GM12878 (cell line): ENCODE results near the gene ZNRF3. TPM values are rescaled to one million over a fixed set of nuclear protein-coding genes. Genes with fewer than 3 reads are reported as not detected.

ENCODE experiments used
- ATAC-seq: fragments of 200-7000 bp; cut with Tn5 transposase; 3 replicates; pipeline ENCODE4 v1.9.1; 2020; ENCODE audit warnings: mild to moderate bottlenecking, moderate library complexity
- BruUV-seq: library from RNA; stranded (reverse); fragments of 400-500 nt; replicated peaks from 2 replicates; lab custom pipeline; 2021; lab: Mats Ljungman, UMichigan
- CTCF ChIA-PET: fragments of 300-600 bp; sonication (Branson Sonifier 250); formaldehyde crosslinking; extraction: SDS; loops from one replicate; lab custom pipeline; 2021; ENCODE audit warnings: inconsistent platforms; lab: Yijun Ruan, JAX
- POLR2A ChIA-PET: fragments of 350-600 bp; formaldehyde crosslinking; extraction: SDS; loops from one replicate; lab custom pipeline; 2021; ENCODE audit warnings: inconsistent platforms; lab: Charles Lee
- RAD21 ChIA-PET: fragments of 300-600 bp; sonication (Branson Sonifier 250); formaldehyde crosslinking; loops from one replicate; lab custom pipeline; 2023; ENCODE audit warnings: antibody characterized with exemption; ENCODE audit not compliant: unreplicated experiment; lab: Charles Lee
- SMC1A ChIA-PET: fragments of 300-600 bp; sonication (Branson Sonifier 250); formaldehyde crosslinking; loops from one replicate; lab custom pipeline; 2023; ENCODE audit not compliant: unreplicated experiment, uncharacterized antibody; lab: Charles Lee
- DNase-seq: peaks from one replicate; pipeline ENCODE4 v3.0.0-alpha.2; 2011; ENCODE audit warnings: low read depth, low spot score
- FAIRE-seq: peaks from 3 replicates; lab custom pipeline; 2011; peaks lifted over from hg19 to GRCh38; lab: Jason Lieb, UNC
- H2AFZ ChIP-seq: 2 replicates; pipeline ENCODE4 v1.6.0; 2011; ENCODE audit warnings: low read depth, low read length, control low read depth; ENCODE audit not compliant: control insufficient read depth
- H3K27ac ChIP-seq: 2 replicates; pipeline ENCODE4 v1.5.1; 2011; ENCODE audit warnings: control low read depth; ENCODE audit not compliant: control insufficient read depth, insufficient read depth
- H3K27me3 ChIP-seq, 2 experiments: replicated peaks in 1 of 2; 2 replicates each; pipeline versions ENCODE4 v1.6.0 to v1.6.1; 2011; ENCODE audit warnings: low read length in 1 of 2; ENCODE audit not compliant: control insufficient read depth in 2 of 2, insufficient read depth in 2 of 2
- H3K36me3 ChIP-seq, 2 experiments: 2 replicates each; pipeline ENCODE4 v1.5.1; 2011; ENCODE audit warnings: low read length in 1 of 2; ENCODE audit not compliant: control insufficient read depth in 2 of 2, insufficient read depth in 2 of 2
- H3K4me1 ChIP-seq: 2 replicates; pipeline ENCODE4 v1.6.1; 2011; ENCODE audit warnings: mild to moderate bottlenecking, low read length, moderate library complexity, mixed read lengths; ENCODE audit not compliant: control insufficient read depth, insufficient read depth
- H3K4me2 ChIP-seq: 2 replicates; pipeline ENCODE4 v1.6.0; 2011; ENCODE audit warnings: control low read depth; ENCODE audit not compliant: control insufficient read depth, insufficient read depth
- H3K4me3 ChIP-seq: fragments of 200-600 bp; sonication (generic); 2 replicates; pipeline ENCODE4 v1.5.1; 2016
- H3K79me2 ChIP-seq: 2 replicates; pipeline ENCODE4 v1.6.0; 2011; ENCODE audit warnings: low read length; ENCODE audit not compliant: control insufficient read depth, insufficient read depth
- H3K9ac ChIP-seq: 2 replicates; pipeline ENCODE4 v1.8.0; 2011; ENCODE audit warnings: low read length, control low read depth, mixed read lengths; ENCODE audit not compliant: control insufficient read depth, insufficient read depth
- H3K9me3 ChIP-seq: replicated peaks from 3 replicates; pipeline ENCODE4 v1.5.1; 2011; ENCODE audit warnings: mild to moderate bottlenecking, low read length; ENCODE audit not compliant: control insufficient read depth, insufficient read depth
- H4K20me1 ChIP-seq: 2 replicates; pipeline ENCODE4 v1.6.0; 2011; ENCODE audit not compliant: control insufficient read depth, insufficient read depth
- NR2C1 ChIP-seq: fragments of 450-650 bp; IDR thresholded peaks from 2 replicates; pipeline ENCODE4 v1.6.1; 2017; ENCODE audit warnings: antibody characterized with exemption, mild to moderate bottlenecking, moderate library complexity
- TCF12 ChIP-seq: IDR thresholded peaks from 2 replicates; pipeline ENCODE4 v1.6.1; 2011; ENCODE audit warnings: low read depth, mild to moderate bottlenecking, low read length
- WGBS: methylation state at CpG from one replicate; pipeline ENCODE4 v1.1.6; 2016; ENCODE audit warnings: low lambda C conversion rate; ENCODE audit not compliant: insufficient replicate concordance, insufficient coverage; ENCODE audit errors: missing lambda C conversion rate; 5-methylcytosine and 5-hydroxymethylcytosine counted together
- in situ Hi-C: fragments of 300-500 bp; cut with MboI; formaldehyde crosslinking; loops from 9 replicates; pipeline ENCODE4 v1.14.3; 2018; ENCODE audit warnings: mixed read lengths
- intact Hi-C: fragments of 100-400 bp; cut with micrococcal nuclease; formaldehyde crosslinking; loops from one replicate; pipeline ENCODE4 v1.14.2; 2022; ENCODE audit not compliant: unreplicated experiment
- polyA plus RNA-seq, 11 experiments: library from polyadenylated mRNA; depleted of rRNA in 4 of 11; unstranded in 6 of 11; stranded (reverse) in 5 of 11; fragments of >200 nt; fragmentation: Nextera tagmentation in 4 of 11; fragmentation: Illumina TruSeq in 1 of 11; extraction: Ambion mirVana in 4 of 11; extraction: Trizol in 1 of 11; gene quantifications; 1 replicate in 1 of 11; 2 replicates in 10 of 11; pipeline versions ENCODE4 v1.2.1 to v1.2.3, GENCODE V29; 2011 to 2016; ENCODE audit warnings: inconsistent platforms in 2 of 11, missing spikeins in 2 of 11, low read depth in 1 of 11
- total RNA-seq, 4 experiments: library from RNA; depleted of rRNA in 3 of 4; stranded (reverse); fragments of >200 nt in 3 of 4; fragmentation: Illumina TruSeq in 1 of 4; extraction: Trizol in 1 of 4; gene quantifications; 2 replicates each; pipeline versions ENCODE4 v1.2.1 to v1.2.3, GENCODE V29; 2013 to 2021

The ZNRF3 gene
- total and polyA plus RNA-seq, 10 of the 15 experiments (the other 5 are each of a cell fraction or from before 2014, with no cell fraction given): 0.05 to 2.4 (median 0.46) TPM

DNA sequence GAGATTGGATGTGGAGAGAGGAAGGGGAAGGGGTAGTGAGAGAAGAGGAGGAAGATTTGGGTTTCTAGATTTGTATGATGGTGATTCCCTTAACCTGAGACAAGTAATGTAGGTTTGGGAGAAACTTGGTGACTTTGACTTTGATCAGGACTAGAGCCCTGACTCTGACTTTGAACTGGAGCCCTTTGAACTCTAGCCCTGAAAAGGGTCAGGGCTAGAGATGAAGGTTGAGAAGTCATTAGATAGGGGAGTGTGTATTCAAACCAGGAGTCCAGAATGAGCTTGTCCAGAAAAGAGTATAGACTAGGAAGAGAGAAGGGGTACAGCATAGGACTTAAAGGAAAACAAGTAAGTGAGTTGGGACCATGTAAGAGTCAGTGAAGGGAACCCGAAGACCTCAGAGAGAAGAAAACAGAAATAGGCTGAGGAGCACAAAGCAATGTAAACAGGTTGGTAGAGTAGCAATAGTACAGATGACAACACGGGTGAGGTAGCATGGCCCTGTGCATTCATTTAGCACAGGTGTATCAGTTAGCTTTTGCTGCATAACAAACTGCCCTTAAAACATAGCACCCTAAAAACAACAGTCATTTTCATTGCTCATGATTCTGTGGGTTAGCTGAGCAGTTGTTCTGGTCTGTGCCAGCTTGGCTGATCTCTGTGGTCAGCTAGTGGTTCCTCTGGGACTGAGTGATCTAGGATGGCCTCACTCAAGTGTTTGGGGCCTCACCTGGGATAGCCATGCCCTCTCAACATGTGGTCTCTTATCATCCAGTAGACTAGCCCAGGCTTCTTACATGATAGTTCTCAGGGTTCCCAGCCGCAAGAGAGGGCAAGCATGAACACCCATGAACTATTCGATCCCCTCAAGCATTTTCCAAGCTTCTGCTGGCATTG is 135.2 kb downstream of the ZNRF3 start:
- Histone ChIP-seq H2AFZ (no peak overlapping the region), H3K4me2 (no peak overlapping the region), H3K4me3 (no peak overlapping the region), H3K27ac (no peak overlapping the region), H3K4me1 (no peaks in the 10 kb centered on the region), H3K9ac (no peak overlapping the region), H3K9me3 (no peaks in the 10 kb centered on the region; the same call in 2 of the 3 replicates), H3K27me3 (0 out of 4 replicates have a peak, but pooled peaks cover 0 to 2% of the 10 kb centered on the region in 2 experiments), H4K20me1 (no peaks in the 10 kb centered on the region; the same call in 1 of the 2 replicates), H3K36me3 (no peaks in the 10 kb centered on the region; a peak in 1 of 4 replicates), H3K79me2 (no peaks in the 10 kb centered on the region)
- RAD21 ChIA-PET: interaction anchor here (0.7 to 4.4 kb wide), 16 partner anchors 10 to 162 kb away, joined by 3 to 49 read pairs (median 4); partner anchors contain the start of gene ZNRF3
- TF ChIP-seq NR2C1 (peak; percentile 47; the same call in 1 of the 2 replicates), TCF12 (no peak)
- SMC1A ChIA-PET: interaction anchor here (0.8 to 4.7 kb wide), 23 partner anchors 9 to 185 kb away, joined by 3 to 44 read pairs (median 5); no protein-coding TSS in a partner anchor
- no TSS peak for BruUV-seq
- POLR2A ChIA-PET: interaction anchor here (0.9 to 5.7 kb wide), 10 partner anchors 9 to 218 kb away, joined by 3 to 27 read pairs (median 4); partner anchors contain the start of gene XBP1
- DNase-seq (no peak), FAIRE-seq (no peak), ATAC-seq (no peak)
- in situ Hi-C loops: no loop called here
- CTCF ChIA-PET: interaction anchor here (0.5 to 3.9 kb wide), 10 partner anchors 9 to 163 kb away, joined by 3 to 35 read pairs (median 4); no protein-coding TSS in a partner anchor
- intact Hi-C loops: loop anchor here (5.0 kb wide), 1 partner anchor 111 kb away; no protein-coding TSS in a partner anchor
- 41% methylated on average over 4 of the region's 4 CpGs for WGBS
